ENCODE measurements around the gene TRPT1. TPM values are rescaled to one million over a fixed set of nuclear protein-coding genes. Genes with fewer than 3 reads are reported as not detected.

The TRPT1 gene
- total RNA-seq, 2 experiments from 2014 or later, result 37.8 to 44.8 TPM

DNA sequence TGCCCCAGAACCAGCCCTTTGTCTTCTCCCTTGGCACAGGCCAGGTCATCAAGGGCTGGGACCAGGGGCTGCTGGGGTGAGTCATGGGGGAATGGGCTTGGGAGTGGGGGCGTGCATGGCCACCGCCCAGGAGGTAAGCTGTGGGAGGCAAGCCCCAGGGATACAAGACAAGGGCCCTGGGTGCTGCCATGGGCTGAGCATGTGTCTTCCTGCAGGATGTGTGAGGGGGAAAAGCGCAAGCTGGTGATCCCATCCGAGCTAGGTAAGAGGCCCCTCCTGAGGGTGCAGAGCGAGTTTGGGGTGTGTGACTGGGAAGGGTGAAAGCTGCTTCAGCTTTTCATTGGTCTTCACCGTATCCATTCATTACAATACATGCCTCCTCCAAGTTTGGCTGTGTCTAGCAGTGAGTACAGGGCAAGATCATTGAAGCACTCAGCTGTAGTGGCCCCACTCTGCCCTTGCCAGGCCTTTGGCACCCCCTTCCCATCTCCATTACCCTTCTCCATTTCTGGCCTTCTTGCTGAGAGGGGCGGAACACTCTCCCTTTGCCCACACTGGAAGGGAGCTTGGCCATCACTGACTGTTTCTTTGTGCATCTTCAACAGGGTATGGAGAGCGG is 17.4 kb upstream of the TRPT1 start:
- H3K27ac Mint-ChIP-seq, result peak overlapping the region; percentile 85
- peaks cover 50% of the 10 kb centered on the region for H3K4me1 Mint-ChIP-seq (ENCODE audit: low read depth)
- no peaks in the 10 kb centered on the region for H3K27me3 Mint-ChIP-seq (ENCODE audit: low read depth)
- peaks cover 28% of the 10 kb centered on the region for H3K36me3 Mint-ChIP-seq (ENCODE audit: low read depth)
- DNase-seq, result no peak
- no peaks in the 10 kb centered on the region for H3K9me3 Mint-ChIP-seq (ENCODE audit: insufficient read depth)
- CTCF ChIA-PET, result interaction anchor here (1.1 to 6.8 kb wide), 9 partner anchors 7 to 113 kb away, joined by 3 to 57 read pairs (median 4); partner anchors contain the start of genes CATSPERZ, ESRRA, FERMT3 and PLCB3
- ATAC-seq, result no peak
- peak overlapping the region; percentile 25 for H3K4me3 Mint-ChIP-seq
- POLR2A ChIA-PET, result interaction anchor here (1.1 to 6.3 kb wide), 7 partner anchors 10 to 74 kb away, joined by 3 to 58 read pairs (median 23); partner anchors contain the start of genes FERMT3, NUDT22, PRDX5 and STIP1

DNA sequence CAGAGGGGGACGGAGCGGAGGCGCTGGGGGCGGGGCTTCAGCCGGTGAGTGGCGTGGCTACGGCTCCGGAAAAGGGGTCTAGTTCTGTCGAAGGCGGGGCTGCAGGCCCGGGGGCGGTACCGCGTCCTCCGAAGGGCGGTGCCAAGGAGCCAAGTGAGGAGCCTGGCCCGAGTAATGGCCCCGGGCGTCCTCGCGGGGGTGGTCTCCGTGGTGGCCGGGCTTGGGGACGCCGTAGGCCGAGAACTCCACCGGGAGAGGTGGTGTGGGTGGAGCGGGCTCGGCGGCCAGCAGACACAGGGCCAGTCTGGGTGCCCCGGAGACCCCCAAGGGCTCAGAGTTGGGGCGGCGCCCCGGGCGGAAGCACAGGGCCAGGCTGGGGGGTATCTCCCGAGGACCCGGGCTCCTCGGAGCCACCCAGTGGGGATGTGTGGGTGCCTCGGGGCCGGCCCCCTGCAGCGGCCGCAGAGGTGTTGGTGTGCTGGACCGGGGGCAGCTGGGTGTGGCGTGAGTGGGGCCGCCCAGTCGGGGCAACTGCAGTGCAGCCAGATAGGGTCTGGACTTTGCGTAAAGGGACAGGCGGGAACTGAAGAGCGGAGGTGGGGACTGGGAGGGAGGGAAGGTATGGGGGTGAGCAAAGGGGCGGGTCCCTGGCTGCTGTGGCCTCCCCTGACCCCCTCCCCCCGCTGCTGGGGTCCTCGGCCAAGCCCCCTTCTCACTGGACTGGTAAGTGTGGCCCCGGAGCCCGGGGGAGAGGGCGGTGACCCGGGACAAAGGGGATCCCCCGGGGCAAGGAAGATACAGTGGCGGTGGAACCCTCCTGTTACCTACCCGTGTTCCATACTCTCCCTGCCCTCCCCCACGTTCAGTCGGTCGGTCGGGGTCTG is 15.7 kb upstream of the TRPT1 start:
- Mint-ChIP-seq H3K27me3 (ENCODE audit: low read depth) (no peaks in the 10 kb centered on the region), H3K27ac (peak overlapping the region; percentile 98), H3K36me3 (ENCODE audit: low read depth) (peaks cover 44% of the 10 kb centered on the region), H3K9me3 (ENCODE audit: insufficient read depth) (no peaks in the 10 kb centered on the region), H3K4me3 (peak overlapping the region; percentile 89), H3K4me1 (ENCODE audit: low read depth) (peaks cover 39% of the 10 kb centered on the region)
- ChIA-PET POLR2A (interaction anchor here (0.7 to 6.3 kb wide), 12 partner anchors 8 to 1475 kb away, joined by 3 to 58 read pairs (median 6); partner anchors contain the start of genes DNAJC4, FERMT3, NUDT22 and PRDX5), CTCF (interaction anchor here (0.7 to 6.8 kb wide), 7 partner anchors 9 to 98 kb away, joined by 3 to 57 read pairs (median 3); partner anchors contain the start of genes BAD, CCDC88B, FERMT3 and PLCB3)
- ATAC-seq, result peak; percentile 5
- peak; percentile 100 for DNase-seq

DNA sequence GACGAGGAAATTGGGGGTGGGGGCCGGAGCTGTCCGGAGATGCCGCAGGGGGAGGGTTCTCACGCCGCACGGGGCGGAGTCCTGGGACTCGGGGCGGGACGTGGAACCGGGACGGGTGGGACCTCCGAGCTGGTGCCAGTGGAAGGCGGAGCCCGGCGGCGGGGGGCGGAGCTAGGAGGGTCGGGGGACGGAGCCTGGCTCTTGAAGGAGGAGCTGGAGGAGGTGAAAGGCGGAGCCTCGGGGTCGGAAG is 15.2 kb upstream of the TRPT1 start:
- Mint-ChIP-seq H3K27me3 (ENCODE audit: low read depth) (no peaks in the 10 kb centered on the region), H3K4me3 (peak overlapping the region; percentile 89), H3K9me3 (ENCODE audit: insufficient read depth) (no peaks in the 10 kb centered on the region), H3K27ac (peak overlapping the region; percentile 98), H3K4me1 (ENCODE audit: low read depth) (peaks cover 39% of the 10 kb centered on the region), H3K36me3 (ENCODE audit: low read depth) (peaks cover 45% of the 10 kb centered on the region)
- CTCF ChIA-PET, result interaction anchor here (0.7 to 6.8 kb wide), 6 partner anchors 10 to 99 kb away, joined by 3 to 57 read pairs (median 3); partner anchors contain the start of genes BAD, CCDC88B, FERMT3 and STIP1
- DNase-seq (no peak), ATAC-seq (peak; percentile 83)
- POLR2A ChIA-PET, result interaction anchor here (0.7 to 6.3 kb wide), 10 partner anchors 8 to 1476 kb away, joined by 3 to 58 read pairs (median 6); partner anchors contain the start of genes DNAJC4, FERMT3, NUDT22 and PRDX5

DNA sequence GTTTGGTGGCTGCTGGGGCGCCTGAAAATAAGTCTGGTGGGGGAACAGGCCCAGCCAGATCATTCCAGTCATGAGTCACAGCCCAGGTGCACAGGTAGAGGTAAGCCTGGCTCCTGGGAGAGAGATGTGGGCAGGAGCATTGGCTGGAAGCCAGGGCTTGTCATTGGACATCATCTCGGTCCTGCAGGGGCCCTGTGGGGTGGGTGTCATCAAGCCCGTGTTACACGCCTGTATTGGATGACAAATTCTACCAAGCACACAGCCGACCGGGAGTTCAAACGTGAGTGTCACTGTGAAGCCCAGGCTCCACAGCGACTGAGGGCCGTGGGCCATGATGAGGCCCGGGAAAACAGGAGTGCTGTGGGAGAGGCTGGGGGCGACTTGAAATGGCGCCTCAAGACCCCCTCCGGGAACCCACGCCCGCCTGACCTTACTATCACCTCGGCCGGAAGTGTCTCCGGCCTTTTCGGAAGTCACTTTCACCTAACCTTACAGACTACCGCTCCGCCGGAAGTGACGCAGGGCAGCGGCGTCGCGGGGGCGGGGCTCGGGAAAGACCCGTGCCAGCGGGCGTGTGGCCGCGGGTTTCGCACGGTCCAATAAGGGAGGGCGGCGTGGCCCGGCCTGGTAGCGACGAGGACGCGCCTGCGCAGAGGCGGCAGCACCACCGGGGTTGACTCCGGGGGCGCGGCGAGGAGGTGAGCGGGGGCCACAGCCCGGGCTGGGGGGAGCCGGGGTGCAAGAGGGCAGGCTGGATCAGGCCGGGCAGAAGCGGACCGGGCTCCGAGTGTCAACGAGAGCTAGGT is 14.7 kb upstream of the TRPT1 start, which contains the start of gene FKBP2:
FKBP2 (plus strand) TSS at position 661 of the 806 bp plus-strand sequence. CDS start 1,293 bp downstream, outside the sequence.
- peak within 1 kb of the TSS; percentile 98 for H3K27ac Mint-ChIP-seq
- CTCF ChIA-PET, result interaction anchor here (0.7 to 6.8 kb wide), 8 partner anchors 9 to 99 kb away, joined by 3 to 57 read pairs (median 3); partner anchors contain the start of genes BAD, CCDC88B, DNAJC4 and FERMT3
- peak; percentile 76 for ATAC-seq

DNA sequence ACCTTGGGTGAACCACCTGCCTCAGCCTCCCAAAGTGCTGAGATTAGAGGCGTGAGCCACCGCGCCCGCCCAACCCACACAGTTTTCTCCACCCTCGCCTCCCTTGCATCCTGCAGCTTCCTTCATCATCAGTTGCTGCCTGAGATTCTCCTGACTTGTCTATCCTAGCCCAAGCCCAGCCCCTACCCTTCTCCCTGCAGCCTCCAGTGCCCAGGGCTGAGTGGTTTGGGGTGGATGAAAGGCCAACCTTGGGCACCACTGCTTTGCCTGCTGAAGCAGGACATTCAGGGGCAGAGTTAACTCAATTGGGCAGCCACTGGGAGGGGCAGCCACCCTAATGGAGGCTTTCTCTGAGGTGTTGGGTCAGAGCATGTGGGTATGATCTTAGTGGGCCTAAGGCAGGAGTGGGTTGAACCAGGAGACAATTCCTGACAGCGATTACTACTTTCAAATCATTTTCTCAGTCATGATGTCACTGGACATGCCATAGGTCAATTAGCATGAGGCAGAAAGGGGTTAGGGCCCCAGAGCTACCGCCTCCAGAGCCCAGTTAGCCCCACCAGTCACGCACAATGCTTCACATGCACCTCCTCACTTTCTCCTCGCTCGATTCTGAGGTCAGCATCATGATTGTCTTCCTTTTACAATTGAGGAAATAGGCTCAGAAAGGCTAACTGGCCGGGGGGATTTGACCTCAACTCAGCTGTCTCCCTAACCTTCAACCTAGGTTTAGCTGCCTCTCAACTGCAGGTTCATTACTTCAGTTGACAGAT is 13.9 kb upstream of the TRPT1 start:
- DNase-seq (peak; percentile 41), ATAC-seq (no peak)
- peak overlapping the region; percentile 89 for H3K4me3 Mint-ChIP-seq
- H3K4me1 Mint-ChIP-seq (ENCODE audit: low read depth), result peaks cover 48% of the 10 kb centered on the region
- peaks cover 50% of the 10 kb centered on the region for H3K36me3 Mint-ChIP-seq (ENCODE audit: low read depth)
- no peaks in the 10 kb centered on the region for H3K27me3 Mint-ChIP-seq (ENCODE audit: low read depth)
- CTCF ChIA-PET, result interaction anchor here (0.8 to 2.8 kb wide), 2 partner anchors 9 to 35 kb away, joined by 3 to 9 read pairs; partner anchors contain the start of gene DNAJC4
- no peaks in the 10 kb centered on the region for H3K9me3 Mint-ChIP-seq (ENCODE audit: insufficient read depth)
- peak overlapping the region; percentile 98 for H3K27ac Mint-ChIP-seq
- POLR2A ChIA-PET, result interaction anchor here (0.8 to 2.0 kb wide), 7 partner anchors 8 to 58 kb away, joined by 3 to 15 read pairs (median 3); partner anchors contain the start of genes DNAJC4, FERMT3, NUDT22 and TRPT1

More for the DNA sequence above, 14.7 kb upstream of the TRPT1 start, which contains the start of gene FKBP2:
- Mint-ChIP-seq H3K4me1 (ENCODE audit: low read depth) (peaks cover 43% of the 10 kb centered on the region), H3K4me3 (peak within 1 kb of the TSS; percentile 89), H3K27me3 (ENCODE audit: low read depth) (no peaks in the 10 kb centered on the region), H3K9me3 (ENCODE audit: insufficient read depth) (no peaks in the 10 kb centered on the region), H3K36me3 (ENCODE audit: low read depth) (peaks cover 45% of the 10 kb centered on the region)
- DNase-seq, result peak; percentile 98
- POLR2A ChIA-PET, result interaction anchor here (0.7 to 6.3 kb wide), 14 partner anchors 8 to 1477 kb away, joined by 3 to 58 read pairs (median 4); partner anchors contain the start of genes DNAJC4, FERMT3, NUDT22 and STIP1

DNA sequence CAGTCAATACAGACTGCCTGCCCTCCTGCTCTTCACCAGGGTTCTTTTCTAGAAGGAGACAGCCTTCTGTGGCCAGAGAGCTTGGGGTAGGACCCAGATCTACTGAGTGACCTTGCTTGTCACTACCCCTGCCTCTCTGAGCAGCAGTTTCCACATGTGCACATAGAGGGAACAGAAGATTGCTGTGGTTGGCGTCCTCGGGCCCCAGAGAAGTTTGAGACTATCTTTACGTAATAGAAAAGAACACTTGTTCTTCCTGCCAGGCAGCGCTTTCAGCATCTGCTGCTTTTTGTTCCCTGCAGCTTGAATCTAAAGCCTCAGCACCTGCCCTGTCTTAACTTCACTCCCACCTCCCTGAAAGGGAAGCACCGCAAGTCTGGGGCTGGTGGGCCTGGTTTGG is 13.0 kb upstream of the TRPT1 start:
- ChIA-PET CTCF (interaction anchor here (2.8 kb wide), 1 partner anchor 34 kb away, joined by 9 read pairs; no protein-coding TSS in a partner anchor), POLR2A (interaction anchor here (1.0 to 2.0 kb wide), 6 partner anchors 10 to 65 kb away, joined by 3 to 12 read pairs (median 4); partner anchors contain the start of genes FERMT3, NUDT22, STIP1 and TRPT1)
- Mint-ChIP-seq H3K36me3 (ENCODE audit: low read depth) (peaks cover 47% of the 10 kb centered on the region), H3K4me3 (no peak overlapping the region), H3K27ac (peak overlapping the region; percentile 61), H3K4me1 (ENCODE audit: low read depth) (peaks cover 42% of the 10 kb centered on the region), H3K9me3 (ENCODE audit: insufficient read depth) (no peaks in the 10 kb centered on the region), H3K27me3 (ENCODE audit: low read depth) (no peaks in the 10 kb centered on the region)
- ATAC-seq (no peak), DNase-seq (no peak)

DNA sequence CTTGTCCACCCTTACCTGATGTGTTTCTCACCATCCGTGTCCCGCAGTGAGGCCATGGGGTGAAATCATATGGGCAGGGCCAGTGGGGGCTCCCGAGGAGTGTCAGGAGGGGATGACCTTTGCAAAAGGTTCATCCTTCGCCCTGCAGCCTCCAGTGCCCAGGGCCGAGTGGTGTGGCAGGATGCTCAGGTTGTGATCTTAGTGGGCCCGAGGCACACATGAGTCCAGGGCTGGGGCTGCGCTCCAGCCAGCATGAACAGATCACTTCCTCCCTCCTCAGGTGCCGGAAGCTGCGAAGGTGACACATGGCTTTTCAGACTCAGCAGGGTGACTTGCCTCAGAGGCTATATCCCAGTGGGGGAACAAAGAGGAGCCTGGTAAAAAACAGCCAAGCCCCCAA is 12.1 kb upstream of the TRPT1 start:
- Mint-ChIP-seq H3K27me3 (ENCODE audit: low read depth) (no peaks in the 10 kb centered on the region), H3K36me3 (ENCODE audit: low read depth) (peaks cover 38% of the 10 kb centered on the region), H3K9me3 (ENCODE audit: insufficient read depth) (no peaks in the 10 kb centered on the region), H3K27ac (peak overlapping the region; percentile 61), H3K4me1 (ENCODE audit: low read depth) (peaks cover 38% of the 10 kb centered on the region), H3K4me3 (no peak overlapping the region)
- ChIA-PET POLR2A (interaction anchor here (1.0 to 2.0 kb wide), 6 partner anchors 8 to 66 kb away, joined by 3 to 12 read pairs (median 4); partner anchors contain the start of genes FERMT3, NUDT22, PPP1R14B and STIP1), CTCF (interaction anchor here (0.9 to 2.8 kb wide), 3 partner anchors 32 to 66 kb away, joined by 3 to 9 read pairs (median 5); partner anchors contain the start of gene FERMT3)
- ATAC-seq, result no peak
- DNase-seq, result no peak

DNA sequence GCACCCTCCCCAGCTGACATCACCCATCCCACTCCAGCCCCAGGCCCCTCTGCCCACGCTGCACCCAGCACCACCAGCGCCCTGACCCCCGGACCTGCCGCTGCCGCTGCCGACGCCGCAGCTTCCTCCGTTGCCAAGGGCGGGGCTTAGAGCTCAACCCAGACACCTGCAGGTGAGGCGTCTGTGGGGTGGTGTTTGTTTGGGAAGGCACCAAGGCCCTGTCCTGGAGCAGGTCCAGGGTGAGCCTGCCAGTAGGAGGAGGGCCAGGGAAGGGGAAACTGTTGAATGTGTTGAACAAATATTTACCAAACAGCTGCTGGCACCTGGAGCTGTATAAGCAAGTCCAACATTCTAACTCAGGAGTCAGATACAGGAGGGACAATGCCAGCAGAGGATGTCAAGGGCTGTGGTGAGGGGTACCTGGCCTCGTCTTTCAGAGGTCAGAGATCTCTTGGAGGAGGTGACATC is 11.5 kb upstream of the TRPT1 start:
- no peak for ATAC-seq
- Mint-ChIP-seq H3K4me3 (no peak overlapping the region), H3K9me3 (ENCODE audit: insufficient read depth) (no peaks in the 10 kb centered on the region), H3K36me3 (ENCODE audit: low read depth) (peaks cover 33% of the 10 kb centered on the region), H3K27ac (no peak overlapping the region), H3K27me3 (ENCODE audit: low read depth) (no peaks in the 10 kb centered on the region), H3K4me1 (ENCODE audit: low read depth) (peaks cover 39% of the 10 kb centered on the region)
- ChIA-PET POLR2A (interaction anchor here (0.6 to 1.5 kb wide), 5 partner anchors 9 to 103 kb away, joined by 3 to 6 read pairs (median 3); partner anchors contain the start of genes FERMT3, PPP1R14B and STIP1), CTCF (interaction anchor here (0.9 to 2.8 kb wide), 3 partner anchors 31 to 67 kb away, joined by 3 to 9 read pairs (median 5); partner anchors contain the start of gene FERMT3)
- DNase-seq, result no peak

DNA sequence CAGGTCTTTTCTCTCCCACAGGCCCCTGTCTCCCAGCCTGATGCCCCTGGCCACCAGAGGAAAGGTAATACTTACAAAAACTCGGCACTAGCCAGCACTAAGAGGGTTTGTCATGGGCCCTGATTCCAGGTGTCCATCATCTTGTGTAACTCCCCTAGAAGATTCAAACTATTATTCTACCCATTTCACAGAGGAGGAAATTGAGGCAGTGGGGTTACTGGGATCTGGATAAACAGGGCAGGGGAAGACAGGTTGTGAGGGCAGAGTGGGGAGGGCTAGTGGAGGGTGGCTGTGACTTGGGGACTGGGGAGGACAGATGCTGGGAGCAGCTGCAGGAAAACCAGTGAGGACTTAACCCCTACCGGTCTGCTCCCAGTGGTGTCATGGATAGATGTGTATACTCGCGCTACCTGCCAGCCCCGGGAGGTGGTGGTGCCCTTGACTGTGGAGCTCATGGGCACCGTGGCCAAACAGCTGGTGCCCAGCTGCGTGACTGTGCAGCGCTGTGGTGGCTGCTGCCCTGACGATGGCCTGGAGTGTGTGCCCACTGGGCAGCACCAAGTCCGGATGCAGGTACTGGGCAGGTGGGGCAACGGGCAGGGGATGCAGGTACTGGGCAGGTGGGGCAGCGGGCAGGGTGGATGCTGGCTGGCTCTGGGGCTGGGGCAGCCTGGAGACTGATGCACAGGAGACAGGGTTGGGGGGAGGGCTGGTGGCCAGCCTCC is 9.6 kb upstream of the TRPT1 start:
- Mint-ChIP-seq H3K9me3 (ENCODE audit: insufficient read depth) (no peaks in the 10 kb centered on the region), H3K36me3 (ENCODE audit: low read depth) (peaks cover 34% of the 10 kb centered on the region), H3K27me3 (ENCODE audit: low read depth) (no peaks in the 10 kb centered on the region), H3K4me3 (peak overlapping the region; percentile 91), H3K4me1 (ENCODE audit: low read depth) (peaks cover 50% of the 10 kb centered on the region), H3K27ac (peak overlapping the region; percentile 81)
- DNase-seq (no peak), ATAC-seq (no peak)
- ChIA-PET CTCF (interaction anchor here (0.6 to 1.9 kb wide), 4 partner anchors 9 to 69 kb away, joined by 3 to 6 read pairs (median 4); partner anchors contain the start of genes NUDT22 and TRPT1), POLR2A (interaction anchor here (1.0 to 1.2 kb wide), 2 partner anchors 9 to 28 kb away, joined by 4 read pairs; partner anchors contain the start of genes NUDT22 and TRPT1)
